ENCODE measurements around the gene PPM1A.

Gene PPM1A

GRCh38 chr14:60327447-60328331 lies 78.7 kb downstream of the PPM1A start:
- no peak for DNase-seq (ENCODE audit: low spot score)
- POLR2A ChIA-PET (ENCODE audit: low non-redundant PET), result no interaction called here
- CTCF ChIA-PET, result interaction anchor here (0.6 to 0.9 kb wide), 3 partner anchors 22 to 851 kb away, joined by 3 to 6 read pairs (median 4); no protein-coding TSS in a partner anchor
- no peak for TF ChIP-seq CTCF (conservative IDR thresholded peaks at IDR 0.05; ENCODE audit: low read depth)
- no peak overlapping the region for H3K27ac ChIP-seq

GRCh38 chr14:60328583-60328982 lies 79.6 kb downstream of the PPM1A start:
- ChIA-PET POLR2A (ENCODE audit: low non-redundant PET) (no interaction called here), CTCF (no interaction called here)
- H3K27ac ChIP-seq, result no peak overlapping the region
- no peak for DNase-seq (ENCODE audit: low spot score)
- no peak for TF ChIP-seq CTCF (conservative IDR thresholded peaks at IDR 0.05; ENCODE audit: low read depth)

- POLR2A ChIA-PET (ENCODE audit: low non-redundant PET), result no interaction called here
- no peak overlapping the region for H3K27ac ChIP-seq
- no peak for TF ChIP-seq CTCF (conservative IDR thresholded peaks at IDR 0.05; ENCODE audit: low read depth)
- CTCF ChIA-PET, result no interaction called here
- DNase-seq (ENCODE audit: low spot score), result no peak
These were observed 80.3 kb downstream of the PPM1A start for GRCh38 chr14:60329274-60329673.

GRCh38 chr14:60331201-60332045 lies 82.4 kb downstream of the PPM1A start:
- DNase-seq (ENCODE audit: low spot score), result no peak
- peak; percentile 45 for TF ChIP-seq CTCF (conservative IDR thresholded peaks at IDR 0.05; ENCODE audit: low read depth)
- H3K27ac ChIP-seq, result no peak overlapping the region
- POLR2A ChIA-PET (ENCODE audit: low non-redundant PET), result no interaction called here
- CTCF ChIA-PET, result interaction anchor here (0.6 to 1.0 kb wide), 4 partner anchors 19 to 129 kb away, joined by 3 to 5 read pairs (median 3); no protein-coding TSS in a partner anchor

- no peak overlapping the region for H3K27ac ChIP-seq
- TF ChIP-seq CTCF (conservative IDR thresholded peaks at IDR 0.05; ENCODE audit: low read depth), result peak; percentile 2
- ChIA-PET CTCF (interaction anchor here (0.6 to 1.0 kb wide), 4 partner anchors 18 to 128 kb away, joined by 3 to 5 read pairs (median 3); no protein-coding TSS in a partner anchor), POLR2A (ENCODE audit: low non-redundant PET) (no interaction called here)
- no peak for DNase-seq (ENCODE audit: low spot score)
These were observed 83.0 kb downstream of the PPM1A start for GRCh38 chr14:60332046-60332399.

GRCh38 chr14:60332869-60333268 lies 83.8 kb downstream of the PPM1A start:
- ChIA-PET POLR2A (ENCODE audit: low non-redundant PET) (no interaction called here), CTCF (interaction anchor here (1.0 kb wide), 1 partner anchor 127 kb away, joined by 5 read pairs; no protein-coding TSS in a partner anchor)
- DNase-seq (ENCODE audit: low spot score), result no peak
- H3K27ac ChIP-seq, result no peak overlapping the region
- no peak for TF ChIP-seq CTCF (conservative IDR thresholded peaks at IDR 0.05; ENCODE audit: low read depth)
